Natural killer cell (primary cell): Measurements from ENCODE around the gene KDM4B. TPM values are rescaled to one million over a fixed set of nuclear protein-coding genes. Genes with fewer than 3 reads are reported as not detected.

Experiments
- ATAC-seq, 3 donors: fragments of 150-1000 bp in 2 of 3; fragments of 200-7000 bp in 1 of 3; cut with Tn5 transposase; 1 replicate in 1 of 3; 2 replicates in 2 of 3; pipeline ENCODE4 v1.10.0; 2021; ENCODE audit warnings: mild to moderate bottlenecking in 2 of 3, moderate library complexity in 2 of 3
- DNase-seq, 2 donors: peaks; one replicate each; pipeline versions ENCODE4 v3.0.0 to v3.0.0-alpha.2; 2013 to 2021; ENCODE audit warnings: mixed read lengths in 1 of 2
- H3K27ac ChIP-seq: one replicate; pipeline ENCODE4 v1.5.1; 2013; ENCODE audit warnings: mild to moderate bottlenecking, low read length
- H3K27me3 ChIP-seq: one replicate; pipeline ENCODE4 v1.6.1; 2013; ENCODE audit warnings: low read length; ENCODE audit not compliant: control insufficient read depth, insufficient read depth
- H3K36me3 ChIP-seq: one replicate; pipeline ENCODE4 v1.6.1; 2013; ENCODE audit warnings: low read length; ENCODE audit not compliant: control insufficient read depth, insufficient read depth
- H3K4me1 ChIP-seq: one replicate; pipeline ENCODE4 v1.6.1; 2013; ENCODE audit warnings: low read length; ENCODE audit not compliant: control insufficient read depth, insufficient read depth
- H3K4me3 ChIP-seq: one replicate; pipeline ENCODE4 v1.5.1; 2013; ENCODE audit warnings: low read length
- H3K9me3 ChIP-seq: one replicate; pipeline ENCODE4 v1.6.1; 2013; ENCODE audit warnings: low read length; ENCODE audit not compliant: control insufficient read depth, insufficient read depth
- H3K27ac Mint-ChIP-seq, 2 donors: one replicate each; pipeline ENCODE4 v1.8.0; 2022; ENCODE audit warnings: mild to moderate bottlenecking in 2 of 2, mixed read lengths in 2 of 2, moderate library complexity in 1 of 2
- H3K27me3 Mint-ChIP-seq, 2 donors: one replicate each; pipeline ENCODE4 v1.8.0; 2022; ENCODE audit warnings: low read depth in 2 of 2, mixed read lengths in 2 of 2
- H3K36me3 Mint-ChIP-seq: one replicate; pipeline ENCODE4 v1.8.0; 2022; ENCODE audit warnings: mixed read lengths
- H3K4me1 Mint-ChIP-seq, 2 donors: one replicate each; pipeline ENCODE4 v1.8.0; 2022; ENCODE audit warnings: mixed read lengths in 2 of 2
- H3K4me3 Mint-ChIP-seq: one replicate; pipeline ENCODE4 v1.8.0; 2022; ENCODE audit warnings: mild to moderate bottlenecking, moderate library complexity, mixed read lengths
- H3K9me3 Mint-ChIP-seq, 2 donors: one replicate each; pipeline ENCODE4 v1.8.0; 2022; ENCODE audit warnings: mixed read lengths in 2 of 2
- CTCF ChIP-seq: fragments of 200-600 bp; IDR thresholded peaks from one replicate; pipeline ENCODE4 v1.8.0; 2022; ENCODE audit warnings: antibody characterized with exemption
- WGBS: methylation state at CpG from one replicate; pipeline ENCODE4 v1.1.7; 2013; ENCODE audit warnings: missing lambda C conversion rate; ENCODE audit not compliant: insufficient coverage; 5-methylcytosine and 5-hydroxymethylcytosine counted together
- intact Hi-C: fragments of 100-400 bp; cut with micrococcal nuclease; formaldehyde crosslinking; loops from one replicate; pipeline ENCODE4 v1.14.2; 2022
- total RNA-seq, 4 donors: library from RNA; stranded (reverse); fragments of 120-200 nt in 1 of 4; gene quantifications; one replicate each; pipeline versions ENCODE4 v1.2.3 to v1.2.4, GENCODE V29; 2013 to 2022

The KDM4B gene
- total RNA-seq, 3 donors from 2014 or later (not counting 1 experiment from before 2014, with no cell fraction given), result 68.0 to 73.5 (median 68.1) TPM

GRCh38 chr19:4986471-4986891 lies 17.6 kb downstream of the KDM4B start:
- peaks cover 28% of the 10 kb centered on the region for H3K4me1 ChIP-seq
- H3K27ac ChIP-seq, result no peak overlapping the region
- no peaks in the 10 kb centered on the region for H3K27me3 Mint-ChIP-seq
- no peak for TF ChIP-seq CTCF
- intact Hi-C loops, result no loop called here
- DNase-seq (no peak), ATAC-seq (no peak)
- H3K4me1 Mint-ChIP-seq, result peaks cover 41 to 48% of the 10 kb centered on the region in 2 donors
- H3K36me3 Mint-ChIP-seq, result no peaks in the 10 kb centered on the region
- WGBS, result 95% methylated on average over 19 of the region's 19 CpGs
- H3K9me3 Mint-ChIP-seq, result no peaks in the 10 kb centered on the region
- no peaks in the 10 kb centered on the region for H3K27me3 ChIP-seq
- peak overlapping the region in 1 of 2 donors; percentile 29 for H3K27ac Mint-ChIP-seq
- H3K4me3 ChIP-seq, result no peak overlapping the region
- H3K4me3 Mint-ChIP-seq, result no peak overlapping the region
- H3K9me3 ChIP-seq, result no peaks in the 10 kb centered on the region
- no peaks in the 10 kb centered on the region for H3K36me3 ChIP-seq

GRCh38 chr19:4987256-4987655 lies 18.3 kb downstream of the KDM4B start:
- no peak for TF ChIP-seq CTCF
- peaks cover 26% of the 10 kb centered on the region for H3K4me1 ChIP-seq
- H3K9me3 ChIP-seq, result no peaks in the 10 kb centered on the region
- Mint-ChIP-seq H3K4me1 (peaks cover 42 to 45% of the 10 kb centered on the region in 2 donors), H3K4me3 (peak overlapping the region; percentile 80), H3K27ac (peak overlapping the region; percentile 23 to 81), H3K9me3 (peaks cover 0 to 2% of the 10 kb centered on the region in 2 donors), H3K27me3 (no peaks in the 10 kb centered on the region), H3K36me3 (no peaks in the 10 kb centered on the region)
- no peak for DNase-seq
- H3K4me3 ChIP-seq, result no peak overlapping the region
- 85% methylated on average over 11 of the region's 11 CpGs for WGBS
- intact Hi-C loops, result no loop called here
- H3K36me3 ChIP-seq, result no peaks in the 10 kb centered on the region
- H3K27me3 ChIP-seq, result no peaks in the 10 kb centered on the region
- no peak overlapping the region for H3K27ac ChIP-seq
- no peak for ATAC-seq

GRCh38 chr19:4987692-4988370 lies 18.9 kb downstream of the KDM4B start:
- WGBS, result 76% methylated on average over 24 of the region's 24 CpGs
- intact Hi-C loops, result no loop called here
- H3K9me3 ChIP-seq, result no peaks in the 10 kb centered on the region
- H3K36me3 ChIP-seq, result no peaks in the 10 kb centered on the region
- H3K4me3 Mint-ChIP-seq, result peak overlapping the region; percentile 80
- no peaks in the 10 kb centered on the region for H3K27me3 ChIP-seq
- H3K4me1 ChIP-seq, result peaks cover 26% of the 10 kb centered on the region
- H3K4me3 ChIP-seq, result no peak overlapping the region
- no peaks in the 10 kb centered on the region for H3K27me3 Mint-ChIP-seq
- H3K9me3 Mint-ChIP-seq, result peaks cover 0 to 2% of the 10 kb centered on the region in 2 donors
- TF ChIP-seq CTCF, result no peak
- peaks cover 48 to 50% of the 10 kb centered on the region in 2 donors for H3K4me1 Mint-ChIP-seq
- H3K27ac ChIP-seq, result no peak overlapping the region
- H3K27ac Mint-ChIP-seq, result peak overlapping the region; percentile 23 to 81
- peak in 2 of 3 donors; percentile 34 to 66 for ATAC-seq
- DNase-seq, result no peak
- H3K36me3 Mint-ChIP-seq, result peaks cover 5% of the 10 kb centered on the region
